Kidney epithelial cell (primary cell): ENCODE measurements around the gene ECE2. TPM values are rescaled to one million over a fixed set of nuclear protein-coding genes. Genes with fewer than 3 reads are reported as not detected.

ENCODE experiments used
- DNase-seq: peaks from one replicate; pipeline ENCODE4 v3.0.0-alpha.2; 2010; ENCODE audit warnings: low read depth
- H3K27me3 ChIP-seq: 2 replicates; pipeline ENCODE4 v1.6.0; 2011; ENCODE audit warnings: low read length; ENCODE audit not compliant: control insufficient read depth, insufficient read depth
- H3K36me3 ChIP-seq: 2 replicates; pipeline ENCODE4 v1.5.1; 2011; ENCODE audit warnings: low read length; ENCODE audit not compliant: control insufficient read depth, insufficient read depth
- H3K4me3 ChIP-seq: 2 replicates; pipeline ENCODE4 v1.5.1; 2011; ENCODE audit warnings: low read depth, mild to moderate bottlenecking, control low read depth, low read length
- total RNA-seq: library from RNA; depleted of rRNA; stranded (reverse); fragments of >200 nt; gene quantifications from 2 replicates; pipeline ENCODE4 v1.2.3, GENCODE V29; 2015
- TF ChIP-seq, protein P1 (sequence below): IDR thresholded peaks from 2 replicates; pipeline ENCODE4 v1.5.1; 2011; ENCODE audit warnings: mild to moderate bottlenecking, moderate library complexity, low read length, control low read depth, inconsistent platforms; ENCODE audit not compliant: insufficient read depth, poor library complexity, severe bottlenecking

ECE2 gene
- total RNA-seq, 1 donor from 2014 or later = not detected

DNA sequence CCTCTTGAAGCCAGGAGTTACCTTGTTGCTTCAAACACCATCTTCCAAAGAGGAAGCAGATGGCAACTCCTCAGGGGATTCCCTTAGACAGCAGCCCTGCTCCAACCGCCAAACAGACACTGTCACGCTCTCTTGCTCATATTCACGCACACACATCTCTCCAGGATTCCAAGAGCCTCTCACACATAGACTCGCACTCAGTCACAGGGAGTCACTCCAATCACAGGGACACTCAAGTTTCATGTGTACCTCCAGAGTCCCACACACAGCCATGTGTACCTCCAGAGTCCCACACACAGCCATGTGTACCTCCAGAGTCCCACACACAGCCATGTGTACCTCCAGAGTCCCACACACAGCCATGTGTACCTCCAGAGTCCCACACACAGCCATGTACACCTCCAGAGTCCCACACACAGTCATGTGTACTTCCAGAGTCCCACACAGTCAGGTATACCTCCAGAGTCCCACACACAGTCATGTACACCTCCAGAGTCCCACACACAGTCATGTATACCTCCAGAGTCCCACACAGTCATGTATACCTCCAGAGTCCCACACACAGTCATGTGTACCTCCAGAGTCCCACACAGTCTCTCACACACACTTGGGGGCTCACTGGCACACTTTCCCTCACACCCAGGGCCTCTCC, 40.3 kb upstream of the ECE2 start:
- Histone ChIP-seq H3K36me3 (no peaks in the 10 kb centered on the region), H3K27me3 (peaks cover 24% of the 10 kb centered on the region), H3K4me3 (no peak overlapping the region)
- TF ChIP-seq, protein P1, sequence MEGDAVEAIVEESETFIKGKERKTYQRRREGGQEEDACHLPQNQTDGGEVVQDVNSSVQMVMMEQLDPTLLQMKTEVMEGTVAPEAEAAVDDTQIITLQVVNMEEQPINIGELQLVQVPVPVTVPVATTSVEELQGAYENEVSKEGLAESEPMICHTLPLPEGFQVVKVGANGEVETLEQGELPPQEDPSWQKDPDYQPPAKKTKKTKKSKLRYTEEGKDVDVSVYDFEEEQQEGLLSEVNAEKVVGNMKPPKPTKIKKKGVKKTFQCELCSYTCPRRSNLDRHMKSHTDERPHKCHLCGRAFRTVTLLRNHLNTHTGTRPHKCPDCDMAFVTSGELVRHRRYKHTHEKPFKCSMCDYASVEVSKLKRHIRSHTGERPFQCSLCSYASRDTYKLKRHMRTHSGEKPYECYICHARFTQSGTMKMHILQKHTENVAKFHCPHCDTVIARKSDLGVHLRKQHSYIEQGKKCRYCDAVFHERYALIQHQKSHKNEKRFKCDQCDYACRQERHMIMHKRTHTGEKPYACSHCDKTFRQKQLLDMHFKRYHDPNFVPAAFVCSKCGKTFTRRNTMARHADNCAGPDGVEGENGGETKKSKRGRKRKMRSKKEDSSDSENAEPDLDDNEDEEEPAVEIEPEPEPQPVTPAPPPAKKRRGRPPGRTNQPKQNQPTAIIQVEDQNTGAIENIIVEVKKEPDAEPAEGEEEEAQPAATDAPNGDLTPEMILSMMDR = no peak
- no peak for DNase-seq

DNA sequence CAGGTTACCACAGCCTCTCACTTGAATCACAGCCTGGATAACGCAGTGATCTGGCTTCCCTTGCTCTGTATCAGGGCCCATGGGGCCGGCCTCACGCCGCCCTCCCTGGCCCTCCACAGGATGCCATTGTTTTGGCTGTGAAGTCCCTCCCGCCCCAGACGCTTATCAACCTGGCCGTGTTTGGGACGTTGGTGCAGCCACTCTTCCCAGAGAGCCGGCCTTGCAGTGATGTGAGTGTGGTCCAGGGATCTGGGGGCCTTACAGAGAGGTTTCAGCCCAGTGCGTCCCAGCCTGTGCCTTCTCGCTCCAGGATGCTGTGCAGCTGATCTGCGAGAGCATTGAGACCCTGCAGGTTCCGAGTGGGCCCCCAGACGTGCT, 39.8 kb upstream of the ECE2 start:
- DNase-seq = no peak
- peaks cover 24% of the 10 kb centered on the region for H3K27me3 ChIP-seq
- no peak overlapping the region for H3K4me3 ChIP-seq
- TF ChIP-seq, protein P1 = no peak
- H3K36me3 ChIP-seq = no peaks in the 10 kb centered on the region

DNA sequence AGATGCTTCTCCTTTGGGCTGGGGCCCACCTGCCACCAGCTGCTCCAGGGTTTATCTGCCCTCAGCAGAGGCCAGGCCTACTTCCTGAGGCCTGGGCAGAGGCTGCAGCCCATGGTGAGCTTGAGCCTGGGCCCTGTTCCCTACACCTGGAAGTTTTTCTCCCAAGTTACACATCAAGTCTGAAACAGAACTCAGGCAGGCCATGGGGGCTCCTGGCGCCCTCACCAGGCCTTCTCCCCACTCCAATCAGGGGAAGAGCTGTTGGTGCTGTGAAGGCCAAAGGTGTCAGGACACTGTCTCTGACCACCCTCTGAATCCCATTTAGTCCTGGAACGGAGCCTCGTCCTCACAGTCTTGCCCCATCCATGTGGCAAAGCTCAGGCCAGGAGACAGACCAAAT, 39.2 kb upstream of the ECE2 start:
- DNase-seq = no peak
- Histone ChIP-seq H3K36me3 (no peaks in the 10 kb centered on the region), H3K27me3 (peaks cover 23% of the 10 kb centered on the region), H3K4me3 (no peak overlapping the region)
- TF ChIP-seq, protein P1 = no peak

DNA sequence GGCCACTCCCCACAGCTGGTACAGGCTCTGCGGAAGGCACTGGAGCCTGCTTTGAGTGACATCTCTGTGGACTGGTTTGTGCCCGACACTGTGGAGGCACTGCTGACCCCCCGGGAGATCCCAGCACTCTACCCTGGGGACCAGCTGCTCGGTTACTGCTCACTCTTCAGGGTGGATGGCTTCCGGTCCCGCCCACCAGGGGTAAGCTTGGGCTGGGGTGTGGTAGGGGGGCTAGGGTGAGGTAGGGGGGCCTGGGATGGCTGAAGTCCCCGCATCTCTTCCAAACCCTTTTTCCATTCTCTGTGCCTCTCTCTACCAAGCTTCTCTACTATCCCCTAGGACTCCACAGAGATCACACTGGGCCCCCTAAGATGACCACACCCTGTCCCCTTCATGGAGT, 38.6 kb upstream of the ECE2 start:
- Histone ChIP-seq H3K4me3 (no peak overlapping the region), H3K27me3 (peaks cover 19% of the 10 kb centered on the region), H3K36me3 (no peaks in the 10 kb centered on the region)
- TF ChIP-seq, protein P1 = no peak
- DNase-seq = no peak

DNA sequence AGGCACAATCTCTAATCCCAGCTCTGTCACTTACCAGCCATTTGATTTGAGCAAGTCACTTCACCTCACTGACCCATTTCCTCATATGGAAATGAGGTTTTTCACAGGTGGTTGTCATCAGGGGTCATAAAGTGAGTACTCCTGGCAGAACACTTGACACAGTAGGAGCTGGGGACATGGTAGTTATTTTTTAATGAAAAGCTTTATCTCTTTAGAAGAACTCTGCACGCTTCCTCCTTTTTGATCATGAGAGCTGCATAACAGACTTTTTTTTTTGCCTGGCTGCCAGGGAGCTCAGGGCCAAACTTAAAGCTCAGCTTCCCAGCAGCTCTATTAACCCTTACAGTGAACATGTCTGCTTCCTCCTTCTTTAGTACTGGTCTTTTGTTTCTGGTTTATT, 38.0 kb upstream of the ECE2 start:
- no peak for DNase-seq
- Histone ChIP-seq H3K27me3 (peaks cover 15% of the 10 kb centered on the region), H3K4me3 (no peak overlapping the region), H3K36me3 (no peaks in the 10 kb centered on the region)
- TF ChIP-seq, protein P1 = no peak

DNA sequence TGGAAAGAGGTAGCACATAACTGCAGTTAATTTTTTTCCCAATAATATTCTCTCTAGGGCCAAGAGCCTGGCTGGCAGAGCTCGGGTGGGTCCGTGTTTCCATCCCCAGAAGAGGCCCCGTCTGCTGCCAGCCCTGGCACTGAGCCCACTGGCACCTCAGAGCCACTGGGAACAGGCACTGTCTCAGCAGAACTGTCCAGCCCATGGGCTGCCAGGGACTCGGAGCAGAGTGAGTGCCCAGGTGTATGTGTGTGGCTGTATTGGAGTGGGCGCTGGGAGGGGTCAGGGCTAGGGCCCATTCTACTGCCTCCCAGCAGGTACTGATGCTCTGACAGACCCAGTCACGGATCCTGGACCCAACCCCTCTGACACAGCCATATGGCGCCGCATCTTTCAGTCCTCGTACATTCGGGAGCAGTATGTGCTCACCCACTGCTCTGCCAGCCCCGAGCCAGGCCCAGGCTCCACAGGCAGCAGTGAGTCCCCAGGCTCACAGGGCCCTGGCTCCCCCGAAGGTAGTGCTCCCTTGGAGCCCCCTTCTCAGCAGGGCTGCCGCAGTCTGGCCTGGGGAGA, 37.5 kb upstream of the ECE2 start:
- TF ChIP-seq, protein P1 = no peak
- Histone ChIP-seq H3K36me3 (no peaks in the 10 kb centered on the region), H3K4me3 (no peak overlapping the region), H3K27me3 (peaks cover 15% of the 10 kb centered on the region)
- no peak for DNase-seq
